HG02759 (cell line): ENCODE measurements around the gene CAPN2.

Source experiments
- ATAC-seq: cut with Tn5 transposase; IDR thresholded peaks from one replicate; pipeline ENCODE4 v1.9.1; 2021; ENCODE audit warnings: mild to moderate bottlenecking, moderate library complexity; ENCODE audit not compliant: unreplicated experiment

Gene CAPN2

GRCh38 chr1:223702735-223703667 is 9.3 kb upstream of the CAPN2 start:
- no peak for ATAC-seq

GRCh38 chr1:223703668-223704013 is 8.7 kb upstream of the CAPN2 start:
- ATAC-seq, result no peak

GRCh38 chr1:223704921-223705878 is 7.1 kb upstream of the CAPN2 start:
- ATAC-seq, result no peak

GRCh38 chr1:223706077-223706973 is 6.0 kb upstream of the CAPN2 start:
- no peak for ATAC-seq

- ATAC-seq, result no peak
Measured at GRCh38 chr1:223707256-223708000, 4.9 kb upstream of the CAPN2 start.

GRCh38 chr1:223708001-223708359 is 4.4 kb upstream of the CAPN2 start:
- no peak for ATAC-seq

GRCh38 chr1:223708651-223709268 is 3.6 kb upstream of the CAPN2 start:
- no peak for ATAC-seq

- ATAC-seq, result no peak
Measured at GRCh38 chr1:223709598-223709997, 2.7 kb upstream of the CAPN2 start.

- no peak for ATAC-seq
Measured at GRCh38 chr1:223710179-223711133, 1.9 kb upstream of the CAPN2 start.

- no peak for ATAC-seq
Measured at GRCh38 chr1:223711173-223711572, 1.2 kb upstream of the CAPN2 start.

GRCh38 chr1:223711747-223712193 is 569 bp upstream of the CAPN2 start:
- ATAC-seq, result no peak

- ATAC-seq, result peak; percentile 54
Measured at GRCh38 chr1:223712850-223713474, 623 bp downstream of the CAPN2 start.

GRCh38 chr1:223713546-223714420 is 1.4 kb downstream of the CAPN2 start:
- ATAC-seq, result no peak

GRCh38 chr1:223714421-223714724 is 2.0 kb downstream of the CAPN2 start:
- ATAC-seq, result no peak

GRCh38 chr1:223714849-223715603 is 2.7 kb downstream of the CAPN2 start:
- no peak for ATAC-seq

GRCh38 chr1:223715604-223716172 is 3.3 kb downstream of the CAPN2 start:
- ATAC-seq, result no peak
